ENCODE measurements around the gene AKAP14. TPM values are rescaled to one million over a fixed set of nuclear protein-coding genes. Genes with fewer than 3 reads are reported as not detected.
"Not testable (repeated sequence)": the region's sequence is repeated elsewhere in the genome, so short reads cannot be mapped to it uniquely, and the experiment has no call there.

Gene AKAP14
- total RNA-seq, 1 donor from 2014 or later = not detected

DNA sequence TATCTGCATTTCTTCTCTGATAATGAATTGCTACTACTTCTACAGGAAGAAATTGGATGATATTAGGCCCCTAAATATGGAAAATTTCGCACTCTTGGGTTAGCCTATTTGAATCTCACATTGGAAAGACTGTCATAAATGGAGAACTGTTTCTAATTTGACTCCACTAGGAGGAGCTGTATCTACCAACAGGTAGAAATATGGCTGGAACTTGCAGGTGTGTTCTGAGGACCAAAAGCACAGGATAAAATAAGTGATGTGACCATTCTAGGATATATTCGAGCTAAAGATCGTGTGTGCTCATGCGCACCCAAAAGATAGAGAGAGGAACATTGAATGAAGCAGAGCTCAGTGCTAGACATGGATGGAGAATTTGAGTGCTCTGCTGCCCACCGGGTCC is 52.7 kb downstream of the AKAP14 start:
- H3K9me3 Mint-ChIP-seq (ENCODE audit: low read depth) = peaks cover 4% of the 10 kb centered on the region
- H3K4me3 Mint-ChIP-seq (ENCODE audit: low read depth) = no peak overlapping the region

DNA sequence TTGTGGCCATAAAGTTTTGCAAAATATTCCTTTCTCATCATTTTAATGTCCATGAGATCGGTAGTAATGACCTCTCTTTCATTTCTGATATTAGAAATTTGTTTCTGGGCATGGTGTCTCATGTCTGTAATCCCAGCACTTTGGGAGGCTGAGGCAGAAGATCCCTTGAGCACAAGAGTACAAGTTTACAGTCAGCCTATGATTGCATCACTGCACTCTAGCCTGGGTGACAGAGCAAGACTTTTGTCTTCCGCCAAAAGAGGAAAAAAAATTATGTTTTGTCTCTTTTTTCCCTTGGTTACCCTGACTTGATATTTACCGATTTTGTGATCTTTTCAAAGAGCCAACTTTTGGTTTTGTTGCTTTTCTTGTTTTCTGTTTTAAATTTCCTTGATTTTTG is 58.7 kb downstream of the AKAP14 start:
- DNase-seq (ENCODE audit: low spot score, unreplicated experiment) = no peak

More for the DNA sequence above, 52.7 kb downstream of the AKAP14 start:
- Mint-ChIP-seq H3K27me3 (peaks cover 3% of the 10 kb centered on the region), H3K4me1 (ENCODE audit: low read depth) (peaks cover 2% of the 10 kb centered on the region), H3K36me3 (ENCODE audit: insufficient read depth) (no peaks in the 10 kb centered on the region), H3K27ac (no peak overlapping the region)
- TF ChIP-seq, protein P1, sequence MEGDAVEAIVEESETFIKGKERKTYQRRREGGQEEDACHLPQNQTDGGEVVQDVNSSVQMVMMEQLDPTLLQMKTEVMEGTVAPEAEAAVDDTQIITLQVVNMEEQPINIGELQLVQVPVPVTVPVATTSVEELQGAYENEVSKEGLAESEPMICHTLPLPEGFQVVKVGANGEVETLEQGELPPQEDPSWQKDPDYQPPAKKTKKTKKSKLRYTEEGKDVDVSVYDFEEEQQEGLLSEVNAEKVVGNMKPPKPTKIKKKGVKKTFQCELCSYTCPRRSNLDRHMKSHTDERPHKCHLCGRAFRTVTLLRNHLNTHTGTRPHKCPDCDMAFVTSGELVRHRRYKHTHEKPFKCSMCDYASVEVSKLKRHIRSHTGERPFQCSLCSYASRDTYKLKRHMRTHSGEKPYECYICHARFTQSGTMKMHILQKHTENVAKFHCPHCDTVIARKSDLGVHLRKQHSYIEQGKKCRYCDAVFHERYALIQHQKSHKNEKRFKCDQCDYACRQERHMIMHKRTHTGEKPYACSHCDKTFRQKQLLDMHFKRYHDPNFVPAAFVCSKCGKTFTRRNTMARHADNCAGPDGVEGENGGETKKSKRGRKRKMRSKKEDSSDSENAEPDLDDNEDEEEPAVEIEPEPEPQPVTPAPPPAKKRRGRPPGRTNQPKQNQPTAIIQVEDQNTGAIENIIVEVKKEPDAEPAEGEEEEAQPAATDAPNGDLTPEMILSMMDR (IDR thresholded peaks at IDR 0.05; ENCODE audit: unreplicated experiment) = peak; percentile 24
- no peak for DNase-seq (ENCODE audit: low spot score, unreplicated experiment)

DNA sequence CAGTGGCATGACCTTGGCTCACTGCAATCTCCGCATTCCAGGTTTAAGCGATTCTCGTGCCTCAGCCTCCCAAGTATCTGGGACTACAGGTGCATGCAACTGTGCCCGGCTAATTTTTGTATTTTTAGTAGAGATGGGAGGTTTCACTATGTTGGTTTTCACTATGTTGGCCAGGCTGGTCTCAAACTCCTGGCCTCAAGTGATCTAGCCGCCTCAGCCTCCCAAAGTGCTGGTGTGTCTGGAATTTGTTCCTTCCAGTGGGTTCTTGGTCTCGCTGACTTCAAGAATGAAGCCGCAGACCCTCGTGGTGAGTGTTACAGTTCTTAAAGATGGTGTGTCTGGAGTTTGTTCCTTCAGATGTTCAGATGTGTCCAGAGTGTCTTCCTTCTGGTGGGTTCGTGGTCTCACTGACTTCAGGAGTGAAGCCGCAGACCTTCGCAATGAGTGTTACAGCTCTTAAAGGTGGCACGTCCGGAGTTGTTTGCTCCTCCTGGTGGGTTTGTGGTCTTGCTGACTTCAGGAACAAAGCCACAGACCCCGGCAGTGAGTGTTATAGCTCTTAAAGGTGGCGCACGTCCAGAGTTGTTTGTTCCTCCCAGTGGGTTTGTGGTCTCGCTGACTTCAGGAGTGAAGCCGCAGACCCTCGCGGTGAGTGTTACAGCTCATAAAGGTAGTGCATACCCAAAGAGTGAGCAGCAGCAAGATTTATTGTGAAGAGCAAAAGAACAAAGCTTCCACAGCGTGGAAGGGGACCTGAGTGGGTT is 60.3 kb downstream of the AKAP14 start:
- not testable (repeated sequence) for H3K36me3 Mint-ChIP-seq (ENCODE audit: insufficient read depth)

More for the DNA sequence above, 58.7 kb downstream of the AKAP14 start:
- Mint-ChIP-seq H3K4me3 (ENCODE audit: low read depth) (no peak overlapping the region), H3K9me3 (ENCODE audit: low read depth) (peaks cover 12% of the 10 kb centered on the region), H3K4me1 (ENCODE audit: low read depth) (no peaks in the 10 kb centered on the region), H3K27ac (no peak overlapping the region), H3K27me3 (peaks cover 2% of the 10 kb centered on the region), H3K36me3 (ENCODE audit: insufficient read depth) (no peaks in the 10 kb centered on the region)
- TF ChIP-seq, protein P1 (IDR thresholded peaks at IDR 0.05; ENCODE audit: unreplicated experiment) = no peak

DNA sequence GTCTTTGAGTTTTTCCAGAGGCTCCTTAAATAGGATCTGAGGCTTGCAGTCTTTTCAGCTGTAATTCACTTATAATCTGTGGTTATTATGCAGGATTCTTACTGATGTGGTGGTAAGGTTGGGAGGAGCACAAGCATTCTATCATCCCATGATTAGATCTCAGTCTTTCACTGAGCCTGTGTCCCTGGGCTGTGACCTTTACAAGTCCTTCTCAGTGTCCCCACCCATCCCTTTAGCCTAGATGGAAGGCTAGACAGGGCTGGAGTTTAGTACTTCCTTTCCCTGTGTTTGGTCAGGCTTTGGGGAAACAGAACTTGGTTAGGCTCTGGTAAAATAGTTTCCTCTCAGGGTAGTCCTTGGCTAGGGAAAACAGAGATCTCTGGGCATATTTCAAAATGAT is 64.9 kb downstream of the AKAP14 start:
- DNase-seq (ENCODE audit: low spot score, unreplicated experiment) = no peak
- Mint-ChIP-seq H3K27me3 (no peaks in the 10 kb centered on the region), H3K4me1 (ENCODE audit: low read depth) (no peaks in the 10 kb centered on the region), H3K9me3 (ENCODE audit: low read depth) (peaks cover 19% of the 10 kb centered on the region), H3K27ac (no peak overlapping the region), H3K4me3 (ENCODE audit: low read depth) (no peak overlapping the region), H3K36me3 (ENCODE audit: insufficient read depth) (no peaks in the 10 kb centered on the region)
- TF ChIP-seq, protein P1 (IDR thresholded peaks at IDR 0.05; ENCODE audit: unreplicated experiment) = no peak

More for the DNA sequence above, 60.3 kb downstream of the AKAP14 start:
- DNase-seq (ENCODE audit: low spot score, unreplicated experiment); H3K27ac Mint-ChIP-seq; H3K4me3 Mint-ChIP-seq (ENCODE audit: low read depth); H3K4me1 Mint-ChIP-seq (ENCODE audit: low read depth); H3K27me3 Mint-ChIP-seq: not testable (repeated sequence)
- H3K9me3 Mint-ChIP-seq (ENCODE audit: low read depth) = peaks cover 17% of the 10 kb centered on the region

DNA sequence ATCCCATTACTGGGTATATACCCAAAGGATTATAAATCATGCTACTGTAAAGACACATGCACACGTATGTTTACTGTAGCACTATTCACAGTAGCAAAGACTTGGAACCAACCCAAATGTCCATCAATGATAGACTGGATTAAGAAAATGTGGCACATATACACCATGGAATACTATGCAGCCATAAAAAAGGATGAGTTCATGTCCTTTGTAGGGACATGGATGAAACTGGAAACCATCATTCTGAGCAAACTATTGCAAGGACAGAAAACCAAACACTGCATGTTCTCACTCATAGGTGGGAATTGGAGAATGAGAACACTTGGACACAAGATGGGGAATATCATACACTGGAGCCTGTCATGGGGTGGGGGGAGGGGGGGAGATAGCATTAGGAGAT is 71.1 kb downstream of the AKAP14 start:
- not testable (repeated sequence) for H3K27ac Mint-ChIP-seq; DNase-seq (ENCODE audit: low spot score, unreplicated experiment); H3K4me1 Mint-ChIP-seq (ENCODE audit: low read depth); H3K4me3 Mint-ChIP-seq (ENCODE audit: low read depth); H3K27me3 Mint-ChIP-seq; H3K36me3 Mint-ChIP-seq (ENCODE audit: insufficient read depth)
- H3K9me3 Mint-ChIP-seq (ENCODE audit: low read depth) = peaks cover 11% of the 10 kb centered on the region

Other genes starting within 250 kb of the AKAP14 start
- 37.1 and 40.2 TPM in 2 replicates for gene SEPTIN6, start 202.7 kb upstream of the AKAP14 start, total RNA-seq
- 0.69 and 0.91 TPM in 2 replicates for gene SOWAHD, start 137.3 kb upstream of the AKAP14 start, total RNA-seq
- 2,140 and 2,224 TPM in 2 replicates for gene RPL39, start 104.3 kb upstream of the AKAP14 start, total RNA-seq
- 30.2 TPM in 2 replicates for gene UPF3B, start 42.9 kb upstream of the AKAP14 start, total RNA-seq
- gene RNF113A, start 24.2 kb upstream of the AKAP14 start, total RNA-seq = 11.3 and 11.8 TPM in 2 replicates
- 57.7 and 61.8 TPM in 2 replicates for gene NDUFA1, start 24.1 kb upstream of the AKAP14 start, total RNA-seq
- gene NKAP, start 47.9 kb downstream of the AKAP14 start, total RNA-seq = 8.3 and 9.1 TPM in 2 replicates
- not detected in 2 replicates for gene RHOXF2B, start 181.8 kb downstream of the AKAP14 start, total RNA-seq
- gene RHOXF1, start 220.0 kb downstream of the AKAP14 start, total RNA-seq = 0.55 and 1.4 TPM in 2 replicates